Measurements from ENCODE around the gene HCK.

Gene HCK

DNA sequence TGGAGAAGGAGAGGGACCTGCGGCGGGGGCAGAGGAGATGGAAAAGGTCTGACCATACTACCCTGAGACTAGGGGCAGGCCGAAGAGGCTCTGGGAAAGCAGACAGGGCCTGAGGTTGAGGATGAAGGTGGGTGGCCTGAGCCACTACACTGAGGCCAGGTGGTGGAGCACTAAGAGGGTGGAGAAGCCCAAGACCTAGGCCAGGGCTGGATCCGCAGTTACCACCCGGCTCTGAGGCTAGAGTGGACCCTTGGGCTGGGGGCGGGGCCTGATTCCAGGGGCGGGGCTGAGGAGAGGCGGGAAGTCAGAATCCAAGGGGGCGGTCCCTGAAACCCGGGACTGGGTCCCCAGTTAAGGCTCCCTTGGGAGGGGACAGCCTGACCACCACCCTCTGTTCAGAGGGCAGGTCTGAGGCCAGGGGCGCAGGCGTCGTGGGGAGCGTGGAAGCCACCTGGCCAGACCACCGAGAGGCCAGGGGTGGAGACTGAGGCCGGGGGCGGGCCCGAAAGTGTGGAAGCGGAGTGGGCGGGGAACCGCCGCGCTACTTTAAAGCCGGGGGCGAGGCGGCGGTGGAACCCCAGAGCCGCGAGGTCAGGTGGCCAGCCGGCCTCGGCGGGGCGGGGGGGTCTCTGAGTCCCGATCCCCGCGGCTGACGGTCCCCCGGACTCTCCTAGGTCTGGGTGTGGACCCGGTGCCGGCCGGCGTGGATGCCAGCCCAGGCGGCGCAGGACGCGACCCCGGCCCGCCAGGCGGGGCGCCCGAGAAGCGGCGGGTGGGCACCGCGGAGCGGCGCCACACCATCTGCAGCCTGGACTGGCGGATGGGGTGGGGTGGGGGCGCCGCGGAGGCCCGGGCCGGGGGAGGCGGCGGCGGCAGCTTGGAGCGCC is 33.5 kb upstream of the HCK start:
- TF ChIP-seq CTCF (IDR thresholded peaks at IDR 0.05; ENCODE audit: borderline replicate concordance, control extremely low read depth, extremely low read depth, insufficient read depth, missing control alignments) = no peak
- in situ Hi-C loops (cut with MboI; ENCODE audit: low sequenced_read_pairs, unreplicated experiment) = no loop called here
- peak; percentile 82 for DNase-seq (ENCODE audit: low spot score)

DNA sequence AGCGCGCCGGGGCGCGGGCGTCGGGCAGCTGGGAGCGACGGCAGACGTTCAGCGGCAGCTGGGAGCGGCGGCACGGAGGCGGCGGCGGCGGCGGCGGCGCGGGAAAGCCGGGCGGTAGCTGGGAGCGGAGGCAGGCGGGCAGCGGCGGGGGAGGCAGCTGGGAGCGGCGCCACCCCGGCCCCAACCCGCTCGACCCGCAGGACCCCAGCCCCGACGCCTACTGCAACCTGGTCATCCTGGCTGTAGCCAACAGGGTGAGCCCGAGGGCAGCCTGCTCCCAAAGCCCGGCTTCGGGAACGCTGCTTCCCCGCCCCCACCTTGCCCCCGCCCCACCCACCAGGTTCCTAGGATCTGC is 32.9 kb upstream of the HCK start:
- in situ Hi-C loops (cut with MboI; ENCODE audit: low sequenced_read_pairs, unreplicated experiment) = no loop called here
- peak; percentile 53 for DNase-seq (ENCODE audit: low spot score)

DNA sequence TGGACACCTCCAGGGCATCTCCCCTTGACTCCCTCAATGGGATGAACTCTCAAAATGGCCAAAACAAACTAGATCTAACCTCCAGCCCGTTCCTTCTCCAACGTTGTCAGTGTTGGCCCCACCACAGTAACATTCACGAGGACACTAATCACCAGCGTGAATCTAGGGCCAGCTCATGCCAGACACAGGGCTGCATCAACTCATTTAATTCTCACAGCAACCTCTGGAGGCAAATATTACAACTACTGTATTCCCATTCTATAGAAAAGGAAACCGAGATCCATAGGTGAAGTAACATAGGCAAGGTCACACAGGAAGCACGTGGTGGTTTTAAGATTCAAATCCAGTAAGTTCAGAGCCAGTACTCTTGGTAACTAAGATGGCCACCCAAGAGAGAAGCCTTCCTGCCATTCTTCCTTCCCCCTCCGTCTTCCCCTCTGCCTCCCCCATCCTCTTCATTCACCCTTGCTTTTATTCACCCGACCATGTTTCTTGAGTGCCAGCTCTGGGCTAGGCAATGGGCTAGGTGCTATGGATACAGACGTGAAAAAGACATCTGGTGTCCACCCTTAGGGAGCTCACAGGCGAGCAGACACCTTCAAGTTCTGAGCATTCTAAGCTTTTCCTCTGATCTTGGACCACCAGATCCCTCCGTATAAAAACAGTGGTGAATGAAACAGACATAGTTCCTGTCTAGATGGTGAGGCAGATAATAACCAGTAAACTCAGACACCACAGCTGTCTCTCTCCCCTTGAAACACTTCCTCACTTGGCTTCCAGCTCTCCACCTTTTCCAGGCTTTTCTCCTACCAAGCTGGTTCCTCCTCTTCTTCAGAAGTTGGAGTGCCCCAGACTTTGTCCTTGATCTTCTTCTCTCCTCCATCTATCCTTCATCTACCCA is 32.2 kb upstream of the HCK start:
- in situ Hi-C loops (cut with MboI; ENCODE audit: low sequenced_read_pairs, unreplicated experiment) = loop anchor here (10.0 kb wide), 1 partner anchor 185 kb away; no protein-coding TSS in a partner anchor
- no peak for DNase-seq (ENCODE audit: low spot score)
- no peak for TF ChIP-seq CTCF (IDR thresholded peaks at IDR 0.05; ENCODE audit: borderline replicate concordance, control extremely low read depth, extremely low read depth, insufficient read depth, missing control alignments)

More for the DNA sequence above, 32.9 kb upstream of the HCK start:
- TF ChIP-seq CTCF (IDR thresholded peaks at IDR 0.05; ENCODE audit: borderline replicate concordance, control extremely low read depth, extremely low read depth, insufficient read depth, missing control alignments) = no peak

DNA sequence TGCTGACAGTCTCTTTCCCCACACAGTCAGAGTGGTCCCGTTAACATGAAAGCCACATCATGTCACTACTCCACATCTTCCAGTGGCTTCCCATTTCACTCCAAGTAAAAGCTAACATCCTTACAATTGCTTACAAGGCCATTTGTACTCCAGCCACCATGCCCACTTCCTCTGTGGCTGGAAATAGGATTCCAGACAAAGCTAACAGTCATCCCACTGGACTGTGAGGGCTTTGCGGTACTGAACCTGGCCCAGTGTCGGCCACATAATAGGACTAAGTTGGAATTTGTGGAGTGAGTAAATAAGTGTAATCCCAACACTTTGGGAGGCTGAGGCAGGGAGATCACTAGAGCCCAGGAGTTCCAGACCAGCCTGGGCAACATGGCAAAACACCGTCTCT is 31.0 kb upstream of the HCK start:
- no peak for DNase-seq (ENCODE audit: low spot score)
- no peak for TF ChIP-seq CTCF (IDR thresholded peaks at IDR 0.05; ENCODE audit: borderline replicate concordance, control extremely low read depth, extremely low read depth, insufficient read depth, missing control alignments)
- in situ Hi-C loops (cut with MboI; ENCODE audit: low sequenced_read_pairs, unreplicated experiment) = loop anchor here (10.0 kb wide), 1 partner anchor 186 kb away; no protein-coding TSS in a partner anchor

DNA sequence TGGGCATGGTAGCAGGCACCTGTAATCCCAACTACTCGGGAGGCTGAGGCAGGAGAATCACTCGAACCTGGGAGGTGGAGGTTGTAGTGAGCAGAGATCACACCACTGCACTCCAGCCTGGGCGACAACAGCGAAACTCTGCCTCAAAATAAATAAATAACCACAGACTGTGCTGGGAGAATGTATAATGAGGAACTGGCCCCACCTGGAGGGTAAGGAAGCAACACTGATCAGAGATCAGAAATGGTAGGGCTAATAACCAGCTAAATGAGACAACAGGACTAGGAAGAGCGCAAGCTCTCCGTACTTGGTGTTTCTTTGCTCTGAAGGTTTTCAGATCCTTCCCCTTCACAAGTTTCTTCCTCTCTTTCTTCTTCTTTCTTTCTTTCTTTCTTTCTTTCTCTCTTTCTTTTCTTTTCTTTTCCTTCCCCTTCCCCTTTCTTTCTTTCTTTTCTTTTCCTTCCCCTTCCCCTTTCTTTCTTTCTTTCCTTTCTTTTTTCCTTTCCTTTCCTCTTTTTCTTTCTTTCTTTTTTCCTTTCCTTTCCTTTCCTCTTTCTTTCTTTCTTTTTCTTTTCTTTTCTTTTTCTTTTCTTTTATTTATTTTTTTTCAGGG is 27.3 kb upstream of the HCK start:
- in situ Hi-C loops (cut with MboI; ENCODE audit: low sequenced_read_pairs, unreplicated experiment) = loop anchor here (10.0 kb wide), 1 partner anchor 190 kb away; no protein-coding TSS in a partner anchor

More for the DNA sequence above, 27.3 kb upstream of the HCK start:
- no peak for DNase-seq (ENCODE audit: low spot score)
- peak; percentile 5 for TF ChIP-seq CTCF (IDR thresholded peaks at IDR 0.05; ENCODE audit: borderline replicate concordance, control extremely low read depth, extremely low read depth, insufficient read depth, missing control alignments)

Measured in GM13976 (cell line).